PC-3 (cell line): ENCODE data around the gene TWF2.

Experiments used
- CTCF ChIP-seq: fragments of 300-600 bp; sonication (generic); conservative IDR thresholded peaks from 2 replicates; pipeline ENCODE4 v1.5.1; 2017; ENCODE audit warnings: antibody characterized with exemption, low read depth, mild to moderate bottlenecking, low read length
- EZH2 ChIP-seq: fragments of 300-600 bp; sonication (generic); IDR thresholded peaks from one replicate; pipeline ENCODE4 v1.6.1; 2017; ENCODE audit warnings: antibody characterized with exemption, mild to moderate bottlenecking, low read length; ENCODE audit not compliant: unreplicated experiment

GRCh38 chr3:52185311-52185710, 53.6 kb downstream of the TWF2 start:
- TF ChIP-seq CTCF (no peak), EZH2 (no peak)
